ENCODE results near the gene ZBTB7A. TPM values are rescaled to one million over a fixed set of nuclear protein-coding genes. Genes with fewer than 3 reads are reported as not detected.

Gene ZBTB7A
- total RNA-seq, 1 donor from 2014 or later: 14.5 TPM

DNA sequence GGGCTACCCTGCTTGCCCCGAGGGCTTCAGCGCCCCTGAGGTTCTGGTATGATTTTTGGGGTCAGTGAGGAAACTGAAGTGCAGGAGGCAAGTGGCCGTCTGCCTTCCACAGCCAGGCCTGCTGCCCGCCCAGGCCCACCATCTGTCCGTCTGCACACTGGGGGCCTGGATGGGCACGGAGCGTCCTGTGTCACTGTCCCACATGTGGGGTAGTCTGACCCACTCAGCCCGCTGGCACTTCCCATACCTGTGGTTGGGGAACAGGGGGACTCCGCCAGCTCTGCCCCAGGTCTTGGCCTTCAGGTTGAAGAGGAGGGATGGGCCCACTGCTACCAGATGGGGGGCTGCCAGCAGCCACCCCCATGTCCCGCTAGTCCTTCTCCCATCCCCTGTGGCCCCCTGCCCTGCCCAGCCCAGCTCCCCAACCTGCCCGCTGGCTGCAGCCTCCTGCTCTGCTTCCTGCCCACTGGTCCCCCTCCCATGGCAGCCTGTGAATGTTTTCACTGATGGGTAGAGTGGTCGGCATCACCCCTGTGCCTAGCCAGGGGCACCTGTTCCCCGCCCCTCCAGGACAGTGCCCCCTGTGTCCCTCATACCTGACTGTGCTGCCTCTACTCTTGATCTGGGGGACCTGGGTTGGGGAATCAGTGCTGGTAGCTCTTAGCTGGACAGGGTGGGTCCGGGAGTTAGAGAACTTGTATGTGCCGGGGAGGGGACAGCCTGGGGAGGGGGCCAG is 49.6 kb downstream of the ZBTB7A start:
- Mint-ChIP-seq H3K27me3 (ENCODE audit: unreplicated experiment) (peaks cover 3% of the 10 kb centered on the region), H3K9me3 (ENCODE audit: unreplicated experiment) (no peaks in the 10 kb centered on the region), H3K4me3 (ENCODE audit: unreplicated experiment) (no peak overlapping the region), H3K36me3 (ENCODE audit: low read depth, unreplicated experiment) (peaks cover 7% of the 10 kb centered on the region), H3K27ac (ENCODE audit: unreplicated experiment) (no peak overlapping the region), H3K4me1 (ENCODE audit: unreplicated experiment) (peaks cover 4% of the 10 kb centered on the region)
- TF ChIP-seq, protein P1, sequence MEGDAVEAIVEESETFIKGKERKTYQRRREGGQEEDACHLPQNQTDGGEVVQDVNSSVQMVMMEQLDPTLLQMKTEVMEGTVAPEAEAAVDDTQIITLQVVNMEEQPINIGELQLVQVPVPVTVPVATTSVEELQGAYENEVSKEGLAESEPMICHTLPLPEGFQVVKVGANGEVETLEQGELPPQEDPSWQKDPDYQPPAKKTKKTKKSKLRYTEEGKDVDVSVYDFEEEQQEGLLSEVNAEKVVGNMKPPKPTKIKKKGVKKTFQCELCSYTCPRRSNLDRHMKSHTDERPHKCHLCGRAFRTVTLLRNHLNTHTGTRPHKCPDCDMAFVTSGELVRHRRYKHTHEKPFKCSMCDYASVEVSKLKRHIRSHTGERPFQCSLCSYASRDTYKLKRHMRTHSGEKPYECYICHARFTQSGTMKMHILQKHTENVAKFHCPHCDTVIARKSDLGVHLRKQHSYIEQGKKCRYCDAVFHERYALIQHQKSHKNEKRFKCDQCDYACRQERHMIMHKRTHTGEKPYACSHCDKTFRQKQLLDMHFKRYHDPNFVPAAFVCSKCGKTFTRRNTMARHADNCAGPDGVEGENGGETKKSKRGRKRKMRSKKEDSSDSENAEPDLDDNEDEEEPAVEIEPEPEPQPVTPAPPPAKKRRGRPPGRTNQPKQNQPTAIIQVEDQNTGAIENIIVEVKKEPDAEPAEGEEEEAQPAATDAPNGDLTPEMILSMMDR (IDR thresholded peaks at IDR 0.05; ENCODE audit: unreplicated experiment): no peak
- DNase-seq (ENCODE audit: low spot score): no peak

DNA sequence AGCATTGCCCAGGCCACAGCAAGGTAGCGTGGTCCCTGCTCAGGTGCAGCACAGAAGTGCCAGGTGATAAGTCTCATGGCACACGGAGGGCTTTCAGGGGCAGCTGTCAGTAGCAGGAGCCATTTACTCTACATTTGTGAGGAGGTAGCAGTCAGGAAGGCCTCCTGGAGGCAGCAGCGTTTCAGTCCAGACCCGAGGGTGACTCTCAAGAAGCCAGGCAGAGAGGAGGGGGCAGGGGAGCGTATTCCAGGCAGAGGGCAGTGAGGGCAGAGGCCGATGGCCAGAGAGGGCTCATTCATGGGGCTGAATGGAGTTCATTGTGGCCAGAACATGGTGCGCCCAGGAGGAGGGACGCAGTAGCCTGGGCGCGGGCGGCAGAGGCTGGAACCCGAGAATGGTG is 50.2 kb downstream of the ZBTB7A start:
- no peaks in the 10 kb centered on the region for H3K9me3 Mint-ChIP-seq (ENCODE audit: unreplicated experiment)
- H3K27ac Mint-ChIP-seq (ENCODE audit: unreplicated experiment): no peak overlapping the region
- no peak for DNase-seq (ENCODE audit: low spot score)
- H3K4me3 Mint-ChIP-seq (ENCODE audit: unreplicated experiment): no peak overlapping the region
- H3K36me3 Mint-ChIP-seq (ENCODE audit: low read depth, unreplicated experiment): peaks cover 5% of the 10 kb centered on the region
- H3K4me1 Mint-ChIP-seq (ENCODE audit: unreplicated experiment): peaks cover 3% of the 10 kb centered on the region
- peaks cover 3% of the 10 kb centered on the region for H3K27me3 Mint-ChIP-seq (ENCODE audit: unreplicated experiment)
- TF ChIP-seq, protein P1 (IDR thresholded peaks at IDR 0.05; ENCODE audit: unreplicated experiment): no peak

DNA sequence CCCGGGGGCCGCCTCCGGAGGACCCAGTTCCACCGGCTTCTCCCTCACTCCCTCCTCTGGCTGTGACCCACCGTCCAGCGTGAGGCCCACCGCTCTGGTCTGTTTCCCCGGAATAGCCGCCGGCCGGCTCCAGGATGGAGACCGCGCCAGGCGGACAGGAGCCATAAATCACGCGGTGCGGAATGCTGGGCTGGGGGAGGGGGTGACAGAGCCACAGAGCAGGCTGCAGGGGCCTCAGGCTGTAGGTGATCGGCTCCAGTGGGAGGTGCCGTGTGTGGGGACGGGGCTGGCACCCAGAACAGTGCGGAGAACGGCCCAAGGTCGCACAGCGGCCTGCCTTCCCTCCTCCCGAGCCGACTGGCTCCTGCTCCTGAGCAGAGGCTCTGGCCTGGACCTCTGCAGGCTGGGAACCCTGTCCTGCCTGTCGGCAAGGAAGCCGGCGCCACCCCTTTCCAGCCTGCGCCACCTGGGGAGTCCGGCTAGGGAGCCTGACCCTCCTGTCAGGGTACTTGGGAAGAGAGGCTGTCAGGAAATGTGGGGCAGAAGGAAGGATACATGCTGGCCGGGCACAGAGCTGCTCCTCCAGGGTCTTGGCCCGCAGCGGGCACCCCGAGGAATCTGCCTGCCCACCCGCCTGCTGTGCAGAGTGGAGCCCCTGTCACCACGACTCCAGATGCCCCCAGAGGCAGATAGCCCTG is 50.8 kb downstream of the ZBTB7A start:
- Mint-ChIP-seq H3K27me3 (ENCODE audit: unreplicated experiment) (peaks cover 3% of the 10 kb centered on the region), H3K27ac (ENCODE audit: unreplicated experiment) (no peak overlapping the region), H3K9me3 (ENCODE audit: unreplicated experiment) (no peaks in the 10 kb centered on the region), H3K4me3 (ENCODE audit: unreplicated experiment) (no peak overlapping the region), H3K4me1 (ENCODE audit: unreplicated experiment) (peaks cover 6% of the 10 kb centered on the region), H3K36me3 (ENCODE audit: low read depth, unreplicated experiment) (peaks cover 5% of the 10 kb centered on the region)
- no peak for DNase-seq (ENCODE audit: low spot score)
- TF ChIP-seq, protein P1 (IDR thresholded peaks at IDR 0.05; ENCODE audit: unreplicated experiment): no peak

DNA sequence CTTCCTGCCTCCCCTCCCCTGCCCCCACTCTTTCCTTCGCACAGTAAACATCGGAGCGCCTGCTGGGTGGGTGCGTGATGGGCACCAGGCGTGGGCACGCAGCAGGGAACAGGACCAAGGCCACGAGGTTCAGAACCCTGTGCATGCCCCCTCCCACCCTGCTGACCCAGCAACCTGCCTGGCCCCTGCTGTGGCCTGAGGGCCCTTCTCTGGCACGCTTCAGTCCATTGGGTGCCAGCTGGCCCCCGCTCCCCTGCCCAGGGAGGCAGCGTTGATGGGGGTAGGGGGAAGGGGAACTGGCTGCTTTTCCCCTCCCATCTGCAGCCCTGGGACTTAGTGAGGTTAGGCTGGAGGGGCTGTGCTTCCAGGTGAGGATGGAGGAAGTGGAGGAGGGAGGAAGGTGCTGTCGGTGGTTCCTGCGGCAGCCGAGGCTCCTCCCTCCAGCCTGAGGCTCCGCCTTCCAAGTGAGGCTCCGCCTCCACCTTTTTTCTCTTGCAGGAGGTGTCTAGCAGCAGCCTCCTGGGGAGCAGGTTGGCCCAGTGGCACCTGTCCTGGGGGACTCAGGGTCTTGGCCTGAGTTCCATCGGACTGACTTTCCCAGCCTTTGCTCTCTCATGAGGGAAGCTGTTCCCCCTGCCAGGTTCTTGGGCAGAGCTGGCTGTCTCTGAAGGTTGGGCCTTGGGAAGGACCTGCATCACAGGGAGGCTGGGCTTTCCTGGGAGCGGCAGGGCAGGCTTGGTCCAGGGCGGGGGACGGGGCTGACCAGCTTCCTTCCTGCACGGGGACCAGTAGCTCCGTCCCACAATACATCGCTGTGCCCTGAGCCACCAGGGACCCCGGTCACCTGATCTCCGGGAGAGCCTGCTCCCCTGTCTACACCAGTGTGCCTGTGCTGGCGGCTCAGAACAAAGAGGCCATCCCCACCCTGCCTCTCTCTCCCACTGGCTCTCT is 51.9 kb downstream of the ZBTB7A start:
- TF ChIP-seq, protein P1 (IDR thresholded peaks at IDR 0.05; ENCODE audit: unreplicated experiment): no peak
- Mint-ChIP-seq H3K4me1 (ENCODE audit: unreplicated experiment) (peaks cover 8% of the 10 kb centered on the region), H3K4me3 (ENCODE audit: unreplicated experiment) (no peak overlapping the region), H3K36me3 (ENCODE audit: low read depth, unreplicated experiment) (no peaks in the 10 kb centered on the region), H3K9me3 (ENCODE audit: unreplicated experiment) (no peaks in the 10 kb centered on the region), H3K27me3 (ENCODE audit: unreplicated experiment) (peaks cover 3% of the 10 kb centered on the region), H3K27ac (ENCODE audit: unreplicated experiment) (no peak overlapping the region)
- no peak for DNase-seq (ENCODE audit: low spot score)
